SK-N-SH (cell line): ENCODE data around the gene CDC42.

Experiments used
- CTCF ChIP-seq: fragments of 200-600 bp; sonication (generic); IDR thresholded peaks from 2 replicates; pipeline ENCODE4 v1.6.1; 2017; ENCODE audit warnings: antibody characterized with exemption, mild to moderate bottlenecking, moderate library complexity
- MAX ChIP-seq: IDR thresholded peaks from 2 replicates; pipeline ENCODE4 v1.4.0; 2012; ENCODE audit warnings: low read depth
- POLR2AphosphoS5 ChIP-seq: IDR thresholded peaks from 2 replicates; pipeline ENCODE4 v1.6.1; 2012; ENCODE audit warnings: low read depth, low read length
- TCF12 ChIP-seq: IDR thresholded peaks from 2 replicates; pipeline ENCODE4 v1.4.0; 2012

GRCh38 chr1:22090867-22091266 is 38.4 kb downstream of the CDC42 start:
- TF ChIP-seq MAX (no peak), POLR2AphosphoS5 (no peak), TCF12 (no peak), CTCF (no peak)
